Activated T-cell treated with anti-CD3 and anti-CD28 coated beads for 48 hours (primary cell): ENCODE measurements around the gene ABCG1.
"Not testable (repeated sequence)": the region's sequence is repeated elsewhere in the genome, so short reads cannot be mapped to it uniquely, and the experiment has no call there.

Experiments used
- DNase-seq: peaks from one replicate; pipeline ENCODE4 v3.0.0-alpha.2; 2020; ENCODE audit warnings: low read depth

ABCG1 gene

GRCh38 chr21:42291751-42292562 lies 73.0 kb downstream of the ABCG1 start:
- DNase-seq = no peak

GRCh38 chr21:42292563-42293142 lies 73.7 kb downstream of the ABCG1 start:
- DNase-seq = not testable (repeated sequence)

DNA sequence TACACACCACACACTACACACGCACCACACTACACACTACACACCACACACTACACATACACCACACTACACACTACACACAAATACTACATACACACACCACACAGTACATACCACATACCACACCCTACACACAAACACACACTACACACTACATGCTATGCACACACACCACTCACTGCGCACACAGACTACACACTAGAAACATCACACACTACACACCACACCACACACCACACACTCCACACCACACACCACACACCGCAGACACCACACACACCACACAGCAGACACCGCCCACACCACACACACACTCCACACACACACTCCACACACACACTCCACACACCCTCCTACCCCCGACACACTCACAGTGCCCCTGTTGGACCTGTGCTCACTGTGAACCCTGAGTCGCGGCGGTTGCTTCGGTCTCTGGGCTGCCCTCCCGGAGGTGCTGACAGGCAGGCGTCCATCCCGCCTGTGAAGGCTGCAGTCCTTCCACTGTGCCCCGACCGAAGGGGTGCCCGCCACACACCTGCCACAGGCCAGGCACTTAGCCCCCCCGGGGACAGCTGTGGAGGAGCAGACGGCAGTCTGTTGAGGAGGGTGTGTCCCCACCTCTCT lies 74.8 kb downstream of the ABCG1 start:
- no peak for DNase-seq

- DNase-seq = no peak
These were observed 75.4 kb downstream of the ABCG1 start for GRCh38 chr21:42294273-42294880.

DNA sequence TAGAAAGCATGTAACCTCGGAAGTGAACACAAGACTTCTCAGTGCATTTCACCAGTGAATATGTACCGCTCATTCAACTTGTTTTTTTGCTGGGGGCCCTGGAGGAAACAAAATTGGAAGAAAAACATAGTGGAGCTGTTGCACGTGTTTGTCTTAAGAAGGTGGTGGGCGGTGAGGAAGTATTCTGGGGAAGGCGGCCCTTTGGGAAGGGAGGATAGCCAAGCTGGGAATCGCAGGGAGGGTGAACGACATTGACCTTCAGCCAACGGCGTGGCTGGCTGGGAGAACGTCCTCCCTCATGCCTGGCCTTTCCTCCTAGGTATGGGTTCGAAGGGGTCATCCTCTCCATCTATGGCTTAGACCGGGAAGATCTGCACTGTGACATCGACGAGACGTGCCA lies 76.9 kb downstream of the ABCG1 start:
- no peak for DNase-seq

- no peak for DNase-seq
These were observed 77.6 kb downstream of the ABCG1 start for GRCh38 chr21:42296501-42296900.

DNA sequence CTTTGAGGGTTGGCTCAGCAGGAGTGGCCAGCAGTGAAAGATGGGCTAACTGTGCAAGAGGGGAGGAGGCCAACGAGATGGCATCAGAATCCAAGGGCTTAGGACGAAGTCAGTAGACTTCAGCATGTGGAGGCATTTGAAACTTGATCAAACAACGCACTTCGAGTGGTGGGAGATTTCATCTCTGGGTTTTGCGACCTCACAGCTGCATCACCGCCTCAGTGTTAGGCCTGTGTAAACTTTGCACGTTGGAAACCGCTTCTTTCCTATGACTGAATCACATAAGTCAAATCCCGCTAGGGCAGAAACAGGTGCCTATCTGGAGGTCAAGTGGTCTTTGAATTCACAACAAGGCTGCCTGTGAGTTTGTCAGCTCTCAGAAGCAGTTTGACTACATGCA lies 78.4 kb downstream of the ABCG1 start:
- no peak for DNase-seq

DNA sequence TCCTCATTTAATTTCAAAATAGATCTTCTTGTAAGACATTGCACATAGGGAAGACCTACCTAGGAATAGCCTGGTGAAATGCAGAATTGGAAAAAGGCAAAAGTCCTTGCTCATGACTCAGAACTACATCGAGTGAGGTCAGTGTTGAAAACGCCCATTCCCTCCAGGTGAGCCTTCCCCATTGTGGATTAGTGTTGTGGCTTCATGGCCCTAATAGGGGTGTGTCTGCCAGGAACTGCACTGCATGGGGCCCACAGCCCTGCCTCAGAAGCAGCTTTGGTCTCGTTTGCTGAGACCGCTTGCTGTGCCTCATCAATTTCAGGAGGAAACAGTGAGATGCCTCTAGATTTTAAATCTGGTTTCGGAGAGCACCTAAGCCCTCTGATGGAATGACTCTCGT lies 79.3 kb downstream of the ABCG1 start:
- DNase-seq = no peak

DNA sequence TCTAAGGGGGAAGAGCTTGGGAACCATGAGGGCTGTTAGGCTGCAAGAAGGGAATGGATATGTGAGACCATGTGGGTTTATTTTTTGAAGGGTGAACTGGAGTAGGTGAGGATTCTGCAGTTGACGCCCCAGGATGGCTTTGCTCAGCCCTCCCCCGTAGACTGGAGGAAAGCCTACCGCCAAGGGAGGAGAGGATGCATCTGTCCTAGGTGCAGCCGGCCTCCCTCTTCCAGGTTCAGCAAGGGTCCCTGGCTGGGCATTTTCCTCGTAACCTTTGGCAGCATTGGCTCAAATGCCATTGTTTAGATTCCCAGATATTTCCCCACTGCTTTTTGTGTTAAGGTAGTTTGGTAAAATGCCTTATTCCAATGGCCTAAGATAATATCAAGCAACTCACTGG lies 79.7 kb downstream of the ABCG1 start:
- DNase-seq = no peak

GRCh38 chr21:42299324-42300044 lies 80.5 kb downstream of the ABCG1 start:
- DNase-seq = peak; percentile 20

GRCh38 chr21:42300045-42300583 lies 81.2 kb downstream of the ABCG1 start:
- DNase-seq = no peak

GRCh38 chr21:42300956-42301355 lies 82.0 kb downstream of the ABCG1 start:
- DNase-seq = no peak

DNA sequence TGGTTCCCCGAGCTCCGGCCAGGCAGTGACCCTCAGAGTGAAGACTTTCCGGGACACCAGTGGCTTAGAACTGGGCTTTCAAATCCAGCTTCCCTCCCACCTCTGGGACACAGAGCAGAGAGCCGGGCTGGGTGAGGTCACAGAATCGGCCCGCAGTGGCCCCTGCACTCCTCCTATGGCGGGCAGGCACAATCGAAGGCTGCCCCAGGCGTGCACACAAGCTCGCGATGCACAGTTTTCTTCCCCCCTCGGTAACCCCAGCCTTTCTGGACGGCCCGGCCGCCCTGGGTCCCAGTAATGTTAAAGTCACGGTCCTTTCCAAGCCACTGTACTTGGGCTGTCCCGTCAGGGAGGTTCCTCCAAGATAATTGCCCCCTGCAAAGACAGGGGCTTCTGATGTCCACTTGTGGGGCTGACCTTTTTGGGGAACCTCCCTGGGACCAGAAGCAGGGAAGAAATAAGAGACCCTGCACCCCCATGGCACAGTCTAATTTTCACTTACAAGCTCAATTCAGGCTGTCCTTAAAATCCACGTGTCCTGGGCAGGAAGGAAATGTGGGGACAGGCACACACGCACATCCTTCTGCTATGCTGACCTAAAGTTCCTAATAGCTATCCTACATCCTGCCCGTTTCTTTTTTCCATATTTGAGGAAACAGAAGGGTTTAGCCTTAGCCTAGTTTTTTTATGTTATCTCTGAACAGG lies 82.6 kb downstream of the ABCG1 start:
- DNase-seq = no peak

DNA sequence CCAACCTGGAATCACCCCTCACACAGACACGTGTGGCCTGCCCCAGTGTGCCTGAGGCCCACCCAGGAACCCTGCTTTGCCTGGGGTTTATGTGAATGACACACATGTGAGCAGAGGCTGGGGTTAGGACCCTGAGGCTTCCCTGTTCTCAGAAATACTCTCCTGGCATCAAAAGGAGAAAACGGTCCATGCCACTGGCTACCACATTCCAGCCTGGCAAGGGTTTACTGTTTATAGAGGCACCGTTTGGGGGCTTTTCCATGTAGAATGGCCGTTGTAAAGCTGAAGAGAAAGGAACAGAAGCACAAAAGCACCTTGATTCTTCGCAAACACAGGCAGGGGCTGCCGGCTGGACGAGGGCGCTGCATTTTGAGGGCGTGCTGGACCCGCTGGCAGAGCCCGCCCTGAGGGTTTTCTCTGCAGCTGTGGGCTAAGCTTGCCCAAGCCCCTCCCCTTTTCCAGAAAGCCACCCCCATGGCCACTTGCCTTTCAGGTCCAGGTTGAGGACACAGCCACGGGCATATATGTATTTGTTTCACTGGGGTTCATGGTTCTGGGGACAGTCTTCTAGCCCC lies 83.2 kb downstream of the ABCG1 start:
- no peak for DNase-seq

DNA sequence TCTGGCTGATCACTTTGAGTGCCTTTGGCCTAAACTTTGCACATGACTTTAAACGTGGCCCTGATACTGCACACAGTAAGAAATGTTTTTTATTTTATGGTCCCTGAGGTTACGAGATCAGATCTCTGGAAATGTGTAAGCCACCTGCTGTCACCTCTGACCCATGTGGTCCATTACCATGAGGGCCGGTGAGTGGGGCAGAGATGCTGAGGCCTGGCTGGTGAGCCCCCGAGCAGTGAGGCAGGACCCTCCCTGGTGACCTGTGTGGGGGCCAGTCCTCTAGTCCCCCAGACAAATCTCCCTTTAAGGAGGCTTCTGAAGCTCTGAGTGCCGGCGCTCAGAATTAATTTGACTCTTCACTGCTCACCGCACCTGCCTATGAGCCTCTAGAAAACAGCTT lies 83.9 kb downstream of the ABCG1 start:
- no peak for DNase-seq

GRCh38 chr21:42303443-42303842 lies 84.5 kb downstream of the ABCG1 start:
- no peak for DNase-seq

GRCh38 chr21:42304556-42305454 lies 85.9 kb downstream of the ABCG1 start:
- DNase-seq = no peak

- DNase-seq = no peak
These were observed 86.8 kb downstream of the ABCG1 start for GRCh38 chr21:42305707-42306147.

DNA sequence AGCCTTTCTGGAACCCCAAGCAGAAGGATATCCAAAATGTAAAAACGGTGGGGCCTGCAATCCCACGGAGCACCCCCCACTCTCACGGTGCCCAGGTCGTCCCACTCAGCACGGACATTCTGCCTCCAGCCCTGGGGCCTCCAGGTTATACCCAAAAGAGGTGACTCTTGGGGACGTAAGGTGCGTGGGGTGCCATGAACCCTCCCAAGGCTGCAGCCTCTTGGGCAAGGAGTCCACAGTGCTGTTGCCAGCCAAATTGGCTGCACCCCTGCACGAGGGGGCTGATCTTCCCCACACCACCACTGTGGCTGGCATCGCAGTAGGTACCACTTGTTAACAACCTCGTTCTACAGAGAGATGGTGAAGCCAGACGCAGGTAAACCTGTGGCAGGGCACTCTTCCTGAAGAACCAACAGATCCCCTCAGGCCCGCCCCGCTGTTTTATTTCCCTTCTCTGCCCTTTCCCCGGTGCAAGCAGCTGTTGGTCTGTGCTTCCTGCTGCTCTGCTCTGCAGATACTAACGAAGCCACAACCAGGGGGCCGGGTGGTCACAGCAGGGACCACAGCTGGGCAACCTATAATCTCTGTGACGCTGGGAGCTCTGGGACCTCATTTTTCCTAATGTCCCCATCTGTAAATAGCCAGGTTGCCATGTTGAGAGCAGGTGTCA lies 87.6 kb downstream of the ABCG1 start:
- no peak for DNase-seq
